Astrocyte (in vitro differentiated cells and primary cell): ENCODE results near the gene DUSP8.

Source experiments
- CTCF ChIP-seq: IDR thresholded peaks from 2 replicates; pipeline ENCODE4 v1.5.1; 2011; ENCODE audit warnings: low read depth, mild to moderate bottlenecking, inconsistent platforms, low read length, moderate library complexity; ENCODE audit not compliant: insufficient read depth
- EZH2 ChIP-seq: IDR thresholded peaks from 2 replicates; pipeline ENCODE4 v1.6.1; 2012; ENCODE audit warnings: mild to moderate bottlenecking, low read length, inconsistent platforms; ENCODE audit not compliant: insufficient read depth

DNA sequence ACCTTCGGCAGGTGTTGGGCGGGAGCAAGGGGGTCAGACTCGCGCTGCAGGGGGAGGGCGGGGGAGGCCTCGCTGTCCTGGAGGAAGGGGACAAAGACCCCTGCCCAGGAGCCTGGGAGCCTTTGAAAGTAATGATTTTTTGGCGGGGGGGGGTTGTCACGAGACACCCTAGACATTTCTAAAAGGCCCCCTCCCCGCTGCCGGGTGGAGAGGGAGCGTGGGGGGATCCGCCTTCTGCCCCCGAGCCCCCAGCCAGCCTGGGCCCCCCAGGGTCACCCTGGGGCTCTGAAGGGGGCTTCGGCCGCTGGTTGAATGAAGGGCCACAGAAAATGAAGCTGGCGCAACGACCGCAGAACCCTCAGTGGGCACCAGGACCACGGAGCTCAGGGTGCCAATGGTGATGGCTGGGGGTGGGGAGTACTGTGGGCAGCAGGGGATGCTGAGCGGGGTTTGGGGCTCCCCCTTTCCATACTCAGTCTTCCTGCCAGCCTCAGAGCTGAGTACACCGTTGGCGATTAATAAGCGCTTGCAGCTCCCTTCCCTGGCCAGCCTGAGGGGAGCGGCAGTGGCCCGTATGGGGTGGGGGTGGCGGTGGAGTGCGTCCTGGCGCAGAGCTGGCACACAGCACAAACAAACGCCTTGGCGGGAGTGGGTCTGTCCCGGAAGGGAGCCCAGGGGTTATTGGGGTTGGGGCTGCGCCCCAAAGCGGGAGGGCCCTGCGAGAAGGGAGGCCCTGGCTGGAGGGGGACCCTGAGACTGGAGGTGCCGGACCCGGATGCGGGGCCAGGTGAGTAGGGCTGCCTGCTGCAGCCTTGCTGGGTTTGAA lies 1.2 kb upstream of the DUSP8 start:
- TF ChIP-seq CTCF (no peak), EZH2 (no peak)
